Activated naive CD4-positive, alpha-beta T cell treated with anti-CD3 and anti-CD28 coated beads for 36 hours (primary cell): ENCODE results near the gene PTBP2. TPM values are rescaled to one million over a fixed set of nuclear protein-coding genes. Genes with fewer than 3 reads are reported as not detected.
"Not testable (repeated sequence)": the region's sequence is repeated elsewhere in the genome, so short reads cannot be mapped to it uniquely, and the experiment has no call there.

ENCODE experiments used
- CTCF ChIA-PET: fragments of 350-600 bp; sonication (Branson Sonifier 250); formaldehyde crosslinking; loops from one replicate; lab custom pipeline; 2021; ENCODE audit warnings: antibody characterized with exemption; lab: Charles Lee
- DNase-seq: peaks from one replicate; pipeline ENCODE4 v3.0.0-alpha.2; 2020
- H3K27ac Mint-ChIP-seq: one replicate; pipeline ENCODE4 v1.8.0; 2021; ENCODE audit warnings: mild to moderate bottlenecking, mixed read lengths
- H3K27me3 Mint-ChIP-seq: one replicate; pipeline ENCODE4 v1.8.0; 2021; ENCODE audit warnings: low read depth, mixed read lengths
- H3K36me3 Mint-ChIP-seq: one replicate; pipeline ENCODE4 v1.8.0; 2021; ENCODE audit warnings: low read depth, mixed read lengths
- H3K4me1 Mint-ChIP-seq: one replicate; pipeline ENCODE4 v1.8.0; 2021; ENCODE audit warnings: low read depth, mixed read lengths
- H3K4me3 Mint-ChIP-seq: one replicate; pipeline ENCODE4 v1.8.0; 2021; ENCODE audit warnings: mild to moderate bottlenecking, moderate library complexity, mixed read lengths
- H3K9me3 Mint-ChIP-seq: one replicate; pipeline ENCODE4 v1.8.0; 2021; ENCODE audit warnings: mixed read lengths
- intact Hi-C: fragments of 100-400 bp; cut with micrococcal nuclease; formaldehyde crosslinking; loops from one replicate; pipeline ENCODE4 v1.15.1; 2023
- total RNA-seq, 2 experiments: library from RNA; stranded (reverse); gene quantifications; one replicate each; pipeline ENCODE4 v1.2.3, GENCODE V29; 2021

Gene PTBP2
- total RNA-seq, 2 experiments from 2014 or later = 12.6 to 13.1 TPM

DNA sequence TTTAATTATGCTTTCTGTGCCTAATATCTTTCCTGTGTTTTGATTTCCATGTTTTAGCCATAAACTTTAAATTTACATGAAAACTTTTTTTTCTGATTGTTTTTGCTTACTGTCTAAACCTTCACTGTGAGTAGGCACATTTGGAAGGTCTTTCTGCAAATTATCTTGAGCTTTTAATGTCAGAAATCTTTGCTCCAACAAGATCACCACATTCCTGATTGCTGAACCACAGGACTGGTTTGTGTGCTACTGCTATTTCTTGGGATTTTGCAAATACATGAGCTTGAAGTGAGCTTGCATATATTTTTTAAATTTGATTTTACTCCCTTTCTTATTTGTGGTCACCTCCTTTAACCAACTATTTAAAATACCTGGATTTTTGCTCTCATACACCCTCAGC, 61.3 kb downstream of the PTBP2 start:
- no peaks in the 10 kb centered on the region for H3K4me1 Mint-ChIP-seq
- CTCF ChIA-PET = interaction anchor here (0.7 kb wide), 1 partner anchor 38 kb away, joined by 3 read pairs; no protein-coding TSS in a partner anchor

DNA sequence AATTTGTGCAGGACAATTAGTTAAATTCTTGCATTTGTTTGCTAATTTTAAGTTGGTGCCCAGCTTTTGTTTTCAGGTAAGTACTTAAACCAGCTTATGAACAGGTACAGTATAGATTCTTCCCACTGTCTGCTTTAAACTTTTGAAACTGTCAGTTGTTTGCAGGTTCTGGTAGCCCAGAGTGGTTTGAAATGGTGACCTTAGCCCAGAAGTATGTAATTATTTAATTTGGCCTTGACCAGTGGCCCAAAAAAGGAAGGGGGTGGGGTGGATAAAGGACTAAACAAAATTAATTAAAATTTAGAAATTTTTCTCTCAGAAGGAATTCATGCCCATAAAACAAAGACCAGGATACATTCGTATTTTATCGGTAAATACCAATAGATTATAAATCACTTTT, 69.0 kb downstream of the PTBP2 start:
- Mint-ChIP-seq H3K4me1 (no peaks in the 10 kb centered on the region), H3K4me3 (no peak overlapping the region), H3K36me3 (peaks cover 30% of the 10 kb centered on the region), H3K27ac (no peak overlapping the region), H3K27me3 (no peaks in the 10 kb centered on the region), H3K9me3 (no peaks in the 10 kb centered on the region)
- DNase-seq = no peak
- CTCF ChIA-PET = interaction anchor here (0.5 kb wide), 1 partner anchor 66 kb away, joined by 5 read pairs; no protein-coding TSS in a partner anchor
- intact Hi-C loops = no loop called here

More for the DNA sequence above, 61.3 kb downstream of the PTBP2 start:
- peaks cover 31% of the 10 kb centered on the region for H3K36me3 Mint-ChIP-seq
- no peak overlapping the region for H3K4me3 Mint-ChIP-seq
- no peak overlapping the region for H3K27ac Mint-ChIP-seq
- no peak for DNase-seq
- no peaks in the 10 kb centered on the region for H3K27me3 Mint-ChIP-seq
- no peaks in the 10 kb centered on the region for H3K9me3 Mint-ChIP-seq
- intact Hi-C loops = no loop called here

DNA sequence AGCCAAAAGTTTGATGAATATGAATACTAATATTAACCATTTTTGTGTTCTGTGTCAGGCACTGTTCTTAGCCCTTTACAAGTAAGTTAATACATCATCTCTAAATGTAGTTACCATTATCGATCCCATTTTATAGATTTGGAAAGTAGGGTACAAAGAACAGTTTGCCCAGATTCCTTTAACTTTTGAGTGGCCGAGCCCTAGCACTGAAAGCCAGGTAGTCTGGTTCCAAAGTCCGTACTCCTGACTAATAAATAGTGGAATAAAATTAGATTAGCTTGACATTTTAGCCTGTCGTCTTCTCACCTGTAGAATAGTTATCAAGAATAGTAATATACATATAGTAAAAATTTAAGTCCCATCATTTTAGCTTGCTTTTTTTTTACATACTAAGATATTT, 70.6 kb downstream of the PTBP2 start:
- H3K27me3 Mint-ChIP-seq = no peaks in the 10 kb centered on the region
- no peak overlapping the region for H3K4me3 Mint-ChIP-seq
- H3K9me3 Mint-ChIP-seq = no peaks in the 10 kb centered on the region
- peaks cover 36% of the 10 kb centered on the region for H3K36me3 Mint-ChIP-seq
- no peak overlapping the region for H3K27ac Mint-ChIP-seq
- peaks cover 2% of the 10 kb centered on the region for H3K4me1 Mint-ChIP-seq
- intact Hi-C loops = no loop called here
- no peak for DNase-seq
- CTCF ChIA-PET = interaction anchor here (0.7 kb wide), 1 partner anchor 92 kb away, joined by 4 read pairs; no protein-coding TSS in a partner anchor

DNA sequence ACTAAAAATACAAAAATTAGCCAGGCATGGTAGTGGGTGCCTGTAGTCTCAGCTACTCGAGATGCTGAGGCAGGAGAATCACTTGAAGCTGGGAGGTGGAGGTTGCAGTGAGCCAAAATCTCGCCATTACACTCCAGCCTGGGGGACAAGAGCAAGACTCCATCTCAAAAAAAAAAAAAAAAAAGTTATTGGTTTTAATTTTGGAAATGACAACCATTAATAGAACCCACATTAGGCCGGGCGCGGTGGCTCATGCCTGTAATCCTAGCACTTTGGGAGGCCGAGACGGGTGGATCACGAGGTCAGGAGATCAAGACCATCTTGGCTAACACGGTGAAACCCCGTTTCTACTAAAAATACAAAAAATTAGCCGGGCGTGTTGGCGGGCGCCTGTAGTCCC, 80.1 kb downstream of the PTBP2 start:
- DNase-seq, H3K4me3 Mint-ChIP-seq, H3K9me3 Mint-ChIP-seq, H3K27me3 Mint-ChIP-seq, H3K27ac Mint-ChIP-seq, CTCF ChIA-PET, intact Hi-C loops: not testable (repeated sequence)
- Mint-ChIP-seq H3K36me3 (peaks cover 27% of the 10 kb centered on the region), H3K4me1 (peaks cover 11% of the 10 kb centered on the region)

DNA sequence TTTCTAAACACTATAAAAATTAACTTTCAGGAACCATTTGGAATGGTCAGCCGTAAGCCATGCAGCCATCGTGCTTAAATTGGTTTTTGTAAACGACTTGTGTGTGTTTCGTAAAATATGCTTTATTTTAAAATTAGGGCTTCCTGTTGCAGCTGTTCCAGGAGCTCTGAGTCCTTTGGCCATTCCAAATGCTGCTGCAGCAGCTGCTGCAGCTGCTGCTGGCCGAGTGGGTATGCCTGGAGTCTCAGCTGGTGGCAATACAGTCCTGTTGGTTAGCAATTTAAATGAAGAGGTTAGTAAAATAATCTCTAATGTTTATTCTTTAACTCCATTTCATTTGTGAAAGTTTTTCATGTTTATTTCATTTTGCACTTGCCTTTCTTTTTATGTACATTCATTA, 83.1 kb downstream of the PTBP2 start:
- H3K9me3 Mint-ChIP-seq = no peaks in the 10 kb centered on the region
- DNase-seq = no peak
- H3K4me1 Mint-ChIP-seq = peaks cover 6% of the 10 kb centered on the region
- intact Hi-C loops = no loop called here
- H3K36me3 Mint-ChIP-seq = peaks cover 30% of the 10 kb centered on the region
- CTCF ChIA-PET = no interaction called here
- no peak overlapping the region for H3K4me3 Mint-ChIP-seq
- no peaks in the 10 kb centered on the region for H3K27me3 Mint-ChIP-seq
- H3K27ac Mint-ChIP-seq = no peak overlapping the region

DNA sequence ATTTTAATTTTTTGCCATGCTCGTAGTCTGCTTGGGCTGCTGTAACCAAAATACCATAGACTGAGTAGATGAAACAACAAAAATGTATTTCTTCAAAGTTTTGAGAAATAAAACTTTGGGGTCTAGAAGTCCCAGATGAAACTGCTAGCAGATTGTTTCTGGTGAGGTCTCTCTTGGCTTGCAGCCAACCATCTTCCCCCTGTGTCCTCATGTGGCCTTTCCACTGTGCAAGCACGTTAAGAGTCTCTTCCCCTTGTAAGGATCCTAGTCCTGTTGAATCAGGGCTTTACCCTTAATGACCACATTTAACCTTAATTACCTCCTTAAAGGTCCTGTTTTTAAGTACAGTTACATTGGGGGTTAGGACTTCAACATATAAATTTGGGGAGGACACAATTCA, 86.6 kb downstream of the PTBP2 start:
- CTCF ChIA-PET = interaction anchor here (0.5 kb wide), 1 partner anchor 28 kb away, joined by 3 read pairs; no protein-coding TSS in a partner anchor
- peaks cover 47% of the 10 kb centered on the region for H3K36me3 Mint-ChIP-seq
- peaks cover 3% of the 10 kb centered on the region for H3K4me1 Mint-ChIP-seq
- H3K9me3 Mint-ChIP-seq = no peaks in the 10 kb centered on the region
- no peak overlapping the region for H3K4me3 Mint-ChIP-seq
- H3K27me3 Mint-ChIP-seq = no peaks in the 10 kb centered on the region
- H3K27ac Mint-ChIP-seq = peak overlapping the region; percentile 53
- DNase-seq = no peak
- intact Hi-C loops = no loop called here

DNA sequence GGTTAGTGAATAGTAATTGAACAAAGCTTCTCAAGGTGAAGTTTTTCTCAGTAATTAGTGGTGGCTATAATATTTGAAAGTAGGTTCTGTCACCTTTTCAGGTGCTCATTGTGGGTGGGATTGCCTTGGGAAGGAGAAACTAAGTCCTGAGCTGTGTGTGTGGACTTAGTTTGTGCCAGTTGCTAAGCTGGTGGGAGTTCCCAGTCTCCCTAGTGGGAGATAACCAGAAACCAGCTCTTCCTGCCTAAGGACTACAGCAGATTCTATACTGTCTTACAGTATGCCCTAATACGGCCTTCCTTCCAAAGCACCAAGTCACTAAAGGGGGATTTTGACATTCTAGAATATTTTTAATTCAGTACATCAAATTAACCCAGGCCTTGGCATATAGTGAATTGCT, 94.3 kb downstream of the PTBP2 start:
- no peak overlapping the region for H3K27ac Mint-ChIP-seq
- intact Hi-C loops = no loop called here
- no peak for DNase-seq
- CTCF ChIA-PET = no interaction called here
- H3K9me3 Mint-ChIP-seq = no peaks in the 10 kb centered on the region
- H3K36me3 Mint-ChIP-seq = peaks cover 34% of the 10 kb centered on the region
- H3K27me3 Mint-ChIP-seq = no peaks in the 10 kb centered on the region
- H3K4me1 Mint-ChIP-seq = no peaks in the 10 kb centered on the region
- no peak overlapping the region for H3K4me3 Mint-ChIP-seq

DNA sequence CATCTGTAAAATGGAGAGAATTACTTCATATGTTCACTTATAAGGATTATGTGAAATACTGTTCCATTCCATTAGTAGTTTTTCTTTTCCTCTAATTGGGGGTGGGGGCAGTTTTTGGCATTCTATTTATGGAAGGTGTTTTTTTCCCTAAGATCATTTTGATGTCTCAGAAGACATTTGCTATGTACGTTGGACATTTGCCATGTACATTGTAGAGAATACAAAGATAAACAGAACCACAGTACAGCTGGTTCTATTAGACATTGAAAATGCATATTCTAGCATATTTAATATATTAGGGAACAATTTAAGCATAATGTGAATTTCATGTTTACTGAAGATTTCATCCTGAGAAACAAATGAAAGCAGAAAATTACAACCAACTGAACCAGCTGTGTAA, 98.5 kb downstream of the PTBP2 start:
- CTCF ChIA-PET = no interaction called here
- H3K4me1 Mint-ChIP-seq = no peaks in the 10 kb centered on the region
- no peak for DNase-seq
- intact Hi-C loops = no loop called here
- no peak overlapping the region for H3K4me3 Mint-ChIP-seq
- no peaks in the 10 kb centered on the region for H3K9me3 Mint-ChIP-seq
- H3K27me3 Mint-ChIP-seq = no peaks in the 10 kb centered on the region
- peaks cover 14% of the 10 kb centered on the region for H3K36me3 Mint-ChIP-seq
- H3K27ac Mint-ChIP-seq = no peak overlapping the region

DNA sequence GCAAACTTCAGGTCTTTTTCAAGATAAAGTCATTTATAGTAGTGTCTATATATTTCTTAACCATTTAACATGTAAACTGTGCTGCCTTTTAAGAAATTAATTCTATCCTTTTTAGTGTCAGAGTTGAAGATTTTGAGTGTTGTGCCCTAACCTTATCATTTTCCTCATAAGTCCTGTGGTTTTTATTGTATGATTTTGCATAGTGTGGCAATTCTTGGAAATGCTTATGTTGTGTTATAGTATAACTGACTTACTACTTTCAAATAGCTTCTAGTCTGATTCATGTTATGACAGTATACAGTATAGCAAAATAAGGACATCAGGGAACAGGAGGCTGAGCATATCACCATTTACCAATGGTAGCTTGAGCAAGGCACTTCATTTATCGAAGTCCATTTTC, 99.1 kb downstream of the PTBP2 start:
- no peaks in the 10 kb centered on the region for H3K9me3 Mint-ChIP-seq
- no peaks in the 10 kb centered on the region for H3K27me3 Mint-ChIP-seq
- CTCF ChIA-PET = no interaction called here
- no peak overlapping the region for H3K4me3 Mint-ChIP-seq
- intact Hi-C loops = no loop called here
- H3K27ac Mint-ChIP-seq = no peak overlapping the region
- H3K4me1 Mint-ChIP-seq = no peaks in the 10 kb centered on the region
- peaks cover 14% of the 10 kb centered on the region for H3K36me3 Mint-ChIP-seq
- DNase-seq = no peak

DNA sequence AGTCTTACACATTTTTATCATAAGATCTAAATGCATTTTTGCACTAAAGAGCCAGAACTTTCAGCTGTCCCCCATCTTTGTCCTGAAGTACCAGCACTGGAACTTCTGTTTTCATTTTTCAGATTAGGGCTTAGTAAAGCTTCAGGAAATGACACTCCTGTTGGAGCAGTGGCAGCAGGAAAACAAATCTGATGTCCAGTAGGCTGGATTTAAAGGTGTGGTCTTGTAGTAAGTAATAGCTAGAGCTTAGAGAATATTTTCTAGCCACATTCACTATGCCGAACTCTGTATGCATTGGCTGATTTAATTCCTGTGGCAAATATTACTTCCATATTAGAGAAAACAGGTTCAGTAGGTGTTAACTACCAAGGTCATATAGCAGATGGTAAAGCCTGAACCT, 103.6 kb downstream of the PTBP2 start:
- Mint-ChIP-seq H3K36me3 (peaks cover 14% of the 10 kb centered on the region), H3K4me1 (no peaks in the 10 kb centered on the region), H3K27me3 (no peaks in the 10 kb centered on the region), H3K27ac (no peak overlapping the region), H3K4me3 (no peak overlapping the region), H3K9me3 (no peaks in the 10 kb centered on the region)
- intact Hi-C loops = no loop called here
- CTCF ChIA-PET = no interaction called here
- no peak for DNase-seq

DNA sequence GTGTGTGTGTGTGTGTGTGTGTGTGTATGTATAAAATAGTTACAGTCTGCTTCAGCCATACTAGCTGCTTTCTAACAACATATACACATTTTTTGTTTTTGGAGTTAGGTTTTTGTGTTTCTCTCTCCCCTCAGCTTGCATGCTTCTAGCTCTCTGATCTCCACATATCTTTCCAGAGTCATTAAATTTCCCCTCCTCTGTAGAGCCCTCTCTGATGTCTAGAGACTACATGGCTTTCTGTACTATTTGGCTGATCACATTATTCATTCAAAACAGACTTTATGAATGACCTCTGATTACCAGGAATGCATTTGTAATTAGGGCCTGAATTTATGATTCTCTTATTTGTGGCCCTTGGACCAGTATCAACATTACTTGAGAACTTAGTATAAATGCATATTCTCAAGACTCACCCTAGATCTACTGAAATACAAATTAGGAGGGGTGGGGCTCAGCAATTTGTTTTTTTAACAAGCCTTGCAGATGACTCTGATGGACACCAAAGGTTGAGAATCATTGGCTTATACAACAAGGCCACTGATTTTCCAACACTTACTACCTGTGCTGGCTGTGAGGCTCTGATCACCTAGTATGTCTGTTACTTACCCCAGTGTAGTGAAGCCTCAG, 104.5 kb downstream of the PTBP2 start:
- peaks cover 7% of the 10 kb centered on the region for H3K36me3 Mint-ChIP-seq
- H3K4me3 Mint-ChIP-seq = no peak overlapping the region
- H3K27me3 Mint-ChIP-seq = no peaks in the 10 kb centered on the region
- no peak for DNase-seq
- no peak overlapping the region for H3K27ac Mint-ChIP-seq
- no peaks in the 10 kb centered on the region for H3K4me1 Mint-ChIP-seq
- no peaks in the 10 kb centered on the region for H3K9me3 Mint-ChIP-seq
- CTCF ChIA-PET = no interaction called here
- intact Hi-C loops = no loop called here

DNA sequence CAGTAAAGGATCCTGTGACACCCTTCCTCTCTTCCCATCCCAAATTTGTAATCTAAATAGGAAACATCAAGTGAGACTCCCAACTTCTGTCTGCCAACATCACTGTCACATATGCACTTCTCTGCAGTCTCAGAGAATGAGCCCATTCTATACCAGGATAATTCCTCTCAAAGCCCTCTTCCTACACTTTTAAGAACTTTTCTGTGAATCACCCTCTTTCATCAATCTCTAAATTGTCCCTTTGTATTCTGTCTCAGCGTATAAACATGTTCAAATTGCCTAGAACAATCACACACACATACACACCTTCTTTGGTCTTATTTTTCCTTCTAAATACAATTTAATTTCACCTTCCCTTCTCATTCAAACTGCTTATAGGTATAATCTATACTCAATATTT, 111.8 kb downstream of the PTBP2 start:
- peaks cover 2% of the 10 kb centered on the region for H3K27me3 Mint-ChIP-seq
- CTCF ChIA-PET = no interaction called here
- H3K36me3 Mint-ChIP-seq = no peaks in the 10 kb centered on the region
- H3K27ac Mint-ChIP-seq = no peak overlapping the region
- intact Hi-C loops = no loop called here
- H3K4me3 Mint-ChIP-seq = no peak overlapping the region
- H3K9me3 Mint-ChIP-seq = no peaks in the 10 kb centered on the region
- H3K4me1 Mint-ChIP-seq = no peaks in the 10 kb centered on the region
- no peak for DNase-seq

DNA sequence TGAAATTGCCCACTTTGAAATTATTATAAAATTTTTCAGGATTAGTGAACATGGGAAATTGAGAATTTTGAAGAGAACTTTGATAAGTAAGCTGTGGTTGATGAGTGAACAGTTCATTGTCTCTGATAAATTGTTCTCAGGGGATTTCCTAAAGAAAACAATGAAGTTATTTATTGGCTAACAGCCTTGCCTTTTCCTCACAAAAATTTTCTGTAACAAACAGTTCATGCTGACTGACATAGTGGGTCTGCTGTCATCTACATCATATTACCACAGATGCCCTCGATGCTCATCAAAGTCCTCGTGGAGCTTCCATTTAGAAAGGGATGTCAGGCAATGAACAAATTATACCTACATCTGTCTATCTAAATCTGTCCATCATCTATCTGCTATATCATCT, 113.4 kb downstream of the PTBP2 start:
- no peak overlapping the region for H3K4me3 Mint-ChIP-seq
- no peak overlapping the region for H3K27ac Mint-ChIP-seq
- H3K36me3 Mint-ChIP-seq = no peaks in the 10 kb centered on the region
- no peaks in the 10 kb centered on the region for H3K9me3 Mint-ChIP-seq
- DNase-seq = no peak
- peaks cover 5% of the 10 kb centered on the region for H3K27me3 Mint-ChIP-seq
- CTCF ChIA-PET = no interaction called here
- no peaks in the 10 kb centered on the region for H3K4me1 Mint-ChIP-seq
- intact Hi-C loops = no loop called here
